Dermis microvascular lymphatic vessel endothelial cell (primary cell): ENCODE results near the gene FNDC11. TPM values are rescaled to one million over a fixed set of nuclear protein-coding genes. Genes with fewer than 3 reads are reported as not detected.
"Not testable (repeated sequence)": the region's sequence is repeated elsewhere in the genome, so short reads cannot be mapped to it uniquely, and the experiment has no call there.

Experiments
- DNase-seq, 2 donors: peaks; one replicate each; pipeline versions ENCODE4 v3.0.0 to v3.0.0-alpha.2; 2010; ENCODE audit warnings: low read depth in 2 of 2
- total RNA-seq: library from RNA; depleted of rRNA; stranded (reverse); fragments of >200 nt; gene quantifications from 2 replicates; pipeline ENCODE4 v1.2.1, GENCODE V29; 2014

The FNDC11 gene
- total RNA-seq, 1 donor from 2014 or later, result 1.3 TPM

- DNase-seq, result no peak
These were observed 12.6 kb downstream of the FNDC11 start for GRCh38 chr20:63566395-63567135.

- no peak for DNase-seq
These were observed 13.1 kb downstream of the FNDC11 start for GRCh38 chr20:63567136-63567385.

GRCh38 chr20:63567386-63568169 is 13.6 kb downstream of the FNDC11 start:
- no peak for DNase-seq

GRCh38 chr20:63568170-63568981 is 14.4 kb downstream of the FNDC11 start:
- no peak for DNase-seq

GRCh38 chr20:63568986-63569949 is 15.3 kb downstream of the FNDC11 start:
- DNase-seq, result no peak

- DNase-seq, result no peak
These were observed 16.5 kb downstream of the FNDC11 start for GRCh38 chr20:63570281-63571086.

- not testable (repeated sequence) for DNase-seq
These were observed 17.1 kb downstream of the FNDC11 start for GRCh38 chr20:63571087-63571478.

- no peak for DNase-seq
These were observed 18.3 kb downstream of the FNDC11 start for GRCh38 chr20:63572071-63572787.

- no peak for DNase-seq
These were observed 19.1 kb downstream of the FNDC11 start for GRCh38 chr20:63572788-63573646.

- DNase-seq, result no peak
These were observed 19.7 kb downstream of the FNDC11 start for GRCh38 chr20:63573647-63574131.

GRCh38 chr20:63574156-63574828 is 20.3 kb downstream of the FNDC11 start, which contains the start of gene HELZ2:
HELZ2 (minus strand) TSS chr20:63574239; CDS start chr20:63572385, 1,854 bp downstream.
- peak in 1 of 2 donors; percentile 65 for DNase-seq

- no peak for DNase-seq
These were observed 21.1 kb downstream of the FNDC11 start for GRCh38 chr20:63574829-63575743.

GRCh38 chr20:63576311-63576710 is 22.4 kb downstream of the FNDC11 start:
- DNase-seq, result no peak

- peak; percentile 30 to 32 for DNase-seq
These were observed 23.4 kb downstream of the FNDC11 start for GRCh38 chr20:63577317-63577894.

GRCh38 chr20:63578224-63579016 is 24.5 kb downstream of the FNDC11 start:
- no peak for DNase-seq
